Endothelial cell of umbilical vein (primary cell): ENCODE results near the gene HIGD1C.

ENCODE experiments used
- FOS ChIP-seq: IDR thresholded peaks from 2 replicates; pipeline ENCODE4 v1.6.1; 2011; ENCODE audit warnings: mild to moderate bottlenecking, low read length, moderate library complexity, borderline replicate concordance; ENCODE audit not compliant: insufficient read depth
- GATA2 ChIP-seq: IDR thresholded peaks from 2 replicates; pipeline ENCODE4 v1.7.0; 2011; ENCODE audit warnings: low read depth, mild to moderate bottlenecking, moderate library complexity, mixed read lengths, low read length; ENCODE audit not compliant: insufficient read length, insufficient read depth
- POLR2A ChIP-seq: IDR thresholded peaks from 2 replicates; pipeline ENCODE4 v1.6.1; 2012; ENCODE audit warnings: low read depth, mild to moderate bottlenecking, control low read depth, low read length
- POLR2AphosphoS5 ChIP-seq: IDR thresholded peaks from 2 replicates; pipeline ENCODE4 v1.6.1; 2012; ENCODE audit warnings: low read depth, mild to moderate bottlenecking, control low read depth, low read length, moderate library complexity; ENCODE audit not compliant: insufficient read depth
- TF ChIP-seq, protein P1 (sequence below), 2 donors: IDR thresholded peaks; 1 replicate in 1 of 2; 2 replicates in 1 of 2; pipeline ENCODE4 v1.5.1; 2011; ENCODE audit warnings: low read length in 2 of 2, mild to moderate bottlenecking in 2 of 2, moderate library complexity in 2 of 2, control low read depth in 1 of 2, inconsistent platforms in 1 of 2, low read depth in 1 of 2; ENCODE audit not compliant: insufficient read depth in 1 of 2; ENCODE audit errors: extremely low read depth in 1 of 2

DNA sequence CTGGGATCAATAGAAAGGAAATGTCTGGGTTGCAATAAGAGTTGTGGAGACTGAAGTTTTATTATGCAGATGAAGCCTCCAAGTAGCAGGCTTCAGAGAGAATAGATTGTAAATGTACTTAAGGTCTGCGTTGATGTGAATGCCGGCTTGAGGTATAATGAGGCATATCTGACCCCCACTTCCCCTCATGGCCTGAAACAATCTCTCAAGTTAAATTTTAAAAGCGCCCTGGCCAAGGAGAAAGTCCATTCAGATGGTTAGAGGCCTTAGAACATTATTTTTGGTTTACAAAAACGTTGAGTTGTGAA is 28.3 kb upstream of the HIGD1C start:
- TF ChIP-seq, protein P1, sequence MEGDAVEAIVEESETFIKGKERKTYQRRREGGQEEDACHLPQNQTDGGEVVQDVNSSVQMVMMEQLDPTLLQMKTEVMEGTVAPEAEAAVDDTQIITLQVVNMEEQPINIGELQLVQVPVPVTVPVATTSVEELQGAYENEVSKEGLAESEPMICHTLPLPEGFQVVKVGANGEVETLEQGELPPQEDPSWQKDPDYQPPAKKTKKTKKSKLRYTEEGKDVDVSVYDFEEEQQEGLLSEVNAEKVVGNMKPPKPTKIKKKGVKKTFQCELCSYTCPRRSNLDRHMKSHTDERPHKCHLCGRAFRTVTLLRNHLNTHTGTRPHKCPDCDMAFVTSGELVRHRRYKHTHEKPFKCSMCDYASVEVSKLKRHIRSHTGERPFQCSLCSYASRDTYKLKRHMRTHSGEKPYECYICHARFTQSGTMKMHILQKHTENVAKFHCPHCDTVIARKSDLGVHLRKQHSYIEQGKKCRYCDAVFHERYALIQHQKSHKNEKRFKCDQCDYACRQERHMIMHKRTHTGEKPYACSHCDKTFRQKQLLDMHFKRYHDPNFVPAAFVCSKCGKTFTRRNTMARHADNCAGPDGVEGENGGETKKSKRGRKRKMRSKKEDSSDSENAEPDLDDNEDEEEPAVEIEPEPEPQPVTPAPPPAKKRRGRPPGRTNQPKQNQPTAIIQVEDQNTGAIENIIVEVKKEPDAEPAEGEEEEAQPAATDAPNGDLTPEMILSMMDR (IDR thresholded peaks at IDR 0.05; ENCODE audit: extremely low read depth in 1 of 2, insufficient read depth in 1 of 2, low read depth in 1 of 2, low read length in 2 of 2), result no peak
- TF ChIP-seq POLR2A (no peak), POLR2AphosphoS5 (no peak), FOS (no peak), GATA2 (no peak)
